Esophagus squamous epithelium (tissue), 5 donors: ENCODE measurements around the gene LIN7A. TPM values are rescaled to one million over a fixed set of nuclear protein-coding genes. Genes with fewer than 3 reads are reported as not detected.

ENCODE experiments used
- DNase-seq: peaks from one replicate; lab custom pipeline; 2025; lab: John Stamatoyannopoulos, UW
- H3K27ac ChIP-seq, 4 donors: fragments of 200-600 bp; sonication (generic); one replicate each; pipeline ENCODE4 v1.5.1; 2016 to 2019; ENCODE audit warnings: mild to moderate bottlenecking in 1 of 4
- H3K27me3 ChIP-seq, 4 donors: fragments of 200-600 bp; sonication (generic); 1 replicate in 3 of 4; 2 replicates in 1 of 4; pipeline versions ENCODE4 v1.5.1 to v1.6.0; 2017 to 2021; ENCODE audit warnings: antibody characterized with exemption in 1 of 4
- H3K36me3 ChIP-seq, 3 donors: fragments of 200-600 bp; sonication (generic); one replicate each; pipeline ENCODE4 v1.5.1; 2016 to 2019
- H3K4me1 ChIP-seq, 3 donors: fragments of 200-600 bp; sonication (generic); one replicate each; pipeline ENCODE4 v1.5.1; 2017 to 2019
- H3K4me3 ChIP-seq, 4 donors: fragments of 200-600 bp; sonication (generic); 1 replicate in 3 of 4; 2 replicates in 1 of 4; pipeline ENCODE4 v1.5.1; 2016 to 2019; ENCODE audit warnings: mild to moderate bottlenecking in 2 of 4, moderate library complexity in 1 of 4
- H3K9me3 ChIP-seq, 3 donors: fragments of 200-600 bp; sonication (generic); one replicate each; pipeline ENCODE4 v1.5.1; 2016 to 2019
- POLR2A ChIP-seq, 4 donors: fragments of 450-650 bp; IDR thresholded peaks; one replicate each; pipeline ENCODE4 v1.6.1; 2017; ENCODE audit warnings: antibody characterized with exemption in 4 of 4, mild to moderate bottlenecking in 4 of 4, moderate library complexity in 3 of 4
- WGBS, 2 donors: methylation state at CpG; one replicate each; pipeline ENCODE4 v1.1.5; 2018; 5-methylcytosine and 5-hydroxymethylcytosine counted together
- intact Hi-C: fragments of 100-400 bp; cut with DNase I; formaldehyde crosslinking; loops from one replicate; pipeline ENCODE4 v1.15.0; 2022
- total RNA-seq, 4 donors: library from RNA; depleted of rRNA; stranded (reverse); fragments of >200 nt; gene quantifications; one replicate each; pipeline ENCODE4 v1.1.0, GENCODE V29; 2016
- TF ChIP-seq, protein P1 (sequence below), 6 experiments: fragments of 450-650 bp in 4 of 6; fragments of 200-600 bp in 2 of 6; sonication (generic) in 2 of 6; IDR thresholded peaks; one replicate each; pipeline ENCODE4 v1.5.1; 2016 to 2019; ENCODE audit warnings: antibody characterized with exemption in 6 of 6, mild to moderate bottlenecking in 4 of 6, moderate library complexity in 4 of 6
- donor health status: DM: yes; HTN: yes; CAD: no.

Gene LIN7A
- total RNA-seq, 4 donors from 2014 or later: 0.49 to 2.7 (median 0.74) TPM

DNA sequence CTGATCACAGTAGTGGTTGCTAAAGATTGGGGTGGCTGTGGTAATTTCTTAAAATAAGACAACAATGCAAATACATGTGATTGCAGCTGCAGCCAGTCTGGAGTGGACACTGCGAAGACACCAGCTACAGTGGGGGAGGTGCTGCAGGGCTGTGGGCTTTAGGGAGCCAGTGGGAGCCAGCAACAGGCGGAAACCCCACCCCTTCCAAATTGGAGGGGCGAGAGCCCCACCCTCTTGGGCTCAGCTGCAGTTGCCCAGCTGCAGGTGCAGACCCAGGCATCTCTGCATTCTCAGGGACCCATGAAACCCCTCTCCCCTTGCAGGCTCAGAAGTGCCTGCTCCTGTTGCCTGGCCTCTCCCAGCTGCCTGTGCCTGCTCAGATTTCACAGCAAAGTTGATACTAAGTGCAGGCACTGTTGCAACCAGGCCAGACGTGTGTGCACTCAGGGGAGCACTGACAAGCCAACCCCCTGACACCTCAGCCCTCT is 116.2 kb downstream of the LIN7A start:
- Histone ChIP-seq H3K4me3 (no peak overlapping the region), H3K4me1 (no peaks in the 10 kb centered on the region), H3K9me3 (no peaks in the 10 kb centered on the region), H3K27me3 (no peaks in the 10 kb centered on the region), H3K36me3 (no peaks in the 10 kb centered on the region), H3K27ac (no peak overlapping the region)
- 37 to 41% methylated on average over 2 of the region's 4 CpGs for WGBS, 2 donors
- intact Hi-C loops: no loop called here
- no peak for TF ChIP-seq POLR2A (IDR thresholded peaks at IDR 0.05)
- TF ChIP-seq, protein P1, sequence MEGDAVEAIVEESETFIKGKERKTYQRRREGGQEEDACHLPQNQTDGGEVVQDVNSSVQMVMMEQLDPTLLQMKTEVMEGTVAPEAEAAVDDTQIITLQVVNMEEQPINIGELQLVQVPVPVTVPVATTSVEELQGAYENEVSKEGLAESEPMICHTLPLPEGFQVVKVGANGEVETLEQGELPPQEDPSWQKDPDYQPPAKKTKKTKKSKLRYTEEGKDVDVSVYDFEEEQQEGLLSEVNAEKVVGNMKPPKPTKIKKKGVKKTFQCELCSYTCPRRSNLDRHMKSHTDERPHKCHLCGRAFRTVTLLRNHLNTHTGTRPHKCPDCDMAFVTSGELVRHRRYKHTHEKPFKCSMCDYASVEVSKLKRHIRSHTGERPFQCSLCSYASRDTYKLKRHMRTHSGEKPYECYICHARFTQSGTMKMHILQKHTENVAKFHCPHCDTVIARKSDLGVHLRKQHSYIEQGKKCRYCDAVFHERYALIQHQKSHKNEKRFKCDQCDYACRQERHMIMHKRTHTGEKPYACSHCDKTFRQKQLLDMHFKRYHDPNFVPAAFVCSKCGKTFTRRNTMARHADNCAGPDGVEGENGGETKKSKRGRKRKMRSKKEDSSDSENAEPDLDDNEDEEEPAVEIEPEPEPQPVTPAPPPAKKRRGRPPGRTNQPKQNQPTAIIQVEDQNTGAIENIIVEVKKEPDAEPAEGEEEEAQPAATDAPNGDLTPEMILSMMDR (IDR thresholded peaks at IDR 0.05): no peak
- no peak for DNase-seq

DNA sequence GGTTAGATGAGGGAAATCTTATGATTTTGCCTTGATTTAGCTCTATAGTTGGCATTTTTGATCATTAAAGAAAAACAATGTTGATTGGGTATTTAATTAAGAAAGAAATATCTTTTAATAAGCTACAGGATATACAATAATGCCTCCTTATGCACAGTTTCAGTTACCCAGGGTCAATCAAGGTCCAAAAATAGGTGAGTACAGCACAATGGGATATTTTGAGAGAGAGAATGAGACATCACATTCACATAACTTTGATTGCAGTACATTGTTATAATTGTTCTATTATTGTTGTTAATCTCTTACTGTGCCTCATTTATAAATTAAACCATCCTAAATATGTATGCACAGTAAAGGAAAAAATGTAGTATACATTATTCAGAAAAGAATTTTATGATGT is 118.9 kb downstream of the LIN7A start:
- no peaks in the 10 kb centered on the region for H3K9me3 ChIP-seq
- intact Hi-C loops: no loop called here
- DNase-seq: no peak
- H3K27me3 ChIP-seq: no peaks in the 10 kb centered on the region
- no peaks in the 10 kb centered on the region for H3K36me3 ChIP-seq
- H3K4me3 ChIP-seq: no peak overlapping the region
- H3K27ac ChIP-seq: no peak overlapping the region
- H3K4me1 ChIP-seq: no peaks in the 10 kb centered on the region
- no peak for TF ChIP-seq POLR2A (IDR thresholded peaks at IDR 0.05)
- TF ChIP-seq, protein P1 (IDR thresholded peaks at IDR 0.05): no peak

DNA sequence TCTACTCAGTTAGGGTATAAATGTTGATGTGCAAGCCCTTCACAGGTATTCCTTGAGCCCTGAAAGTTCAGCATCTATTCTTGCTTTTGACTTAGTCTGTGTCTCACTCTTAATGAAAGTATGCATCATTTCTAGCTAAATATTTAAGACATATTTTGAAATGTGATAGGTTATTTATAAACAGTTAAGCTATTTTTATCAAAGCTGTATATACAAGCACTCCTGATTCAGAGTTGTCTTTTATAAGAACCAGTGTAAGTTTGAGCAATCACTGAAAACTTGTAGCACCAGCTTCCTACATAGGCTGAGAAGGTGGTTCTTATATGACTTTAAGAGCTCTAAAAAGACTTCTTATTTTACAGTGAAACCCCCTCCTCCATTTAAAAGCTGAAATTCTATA is 122.4 kb downstream of the LIN7A start:
- H3K27me3 ChIP-seq: no peaks in the 10 kb centered on the region
- no peak overlapping the region for H3K27ac ChIP-seq
- H3K4me1 ChIP-seq: no peaks in the 10 kb centered on the region
- no peak overlapping the region for H3K4me3 ChIP-seq
- DNase-seq: no peak
- intact Hi-C loops: no loop called here
- TF ChIP-seq POLR2A (IDR thresholded peaks at IDR 0.05): no peak
- TF ChIP-seq, protein P1 (IDR thresholded peaks at IDR 0.05): no peak
- no peaks in the 10 kb centered on the region for H3K9me3 ChIP-seq
- no peaks in the 10 kb centered on the region for H3K36me3 ChIP-seq

DNA sequence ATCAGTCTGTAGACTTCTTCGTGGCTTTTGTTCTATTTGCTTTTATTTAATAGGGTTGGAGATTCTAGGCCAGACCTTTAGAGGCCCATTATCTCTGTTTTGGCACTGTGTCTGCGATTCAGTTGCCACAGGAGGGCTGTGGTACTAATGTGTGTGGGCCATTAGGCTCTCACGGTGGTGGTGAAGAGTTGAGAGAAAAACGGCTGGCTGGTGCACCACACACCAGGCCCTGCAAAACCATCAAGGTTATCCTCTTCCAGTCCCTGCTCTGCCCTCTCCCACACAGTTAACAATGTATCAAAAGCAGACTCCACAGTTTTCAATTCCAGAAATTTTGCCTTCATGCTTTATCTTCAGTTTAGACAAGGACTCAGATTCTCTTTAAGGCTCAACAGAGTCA is 123.3 kb downstream of the LIN7A start:
- WGBS, 2 donors: 66 to 81% methylated on average over 4 of the region's 4 CpGs
- intact Hi-C loops: no loop called here

DNA sequence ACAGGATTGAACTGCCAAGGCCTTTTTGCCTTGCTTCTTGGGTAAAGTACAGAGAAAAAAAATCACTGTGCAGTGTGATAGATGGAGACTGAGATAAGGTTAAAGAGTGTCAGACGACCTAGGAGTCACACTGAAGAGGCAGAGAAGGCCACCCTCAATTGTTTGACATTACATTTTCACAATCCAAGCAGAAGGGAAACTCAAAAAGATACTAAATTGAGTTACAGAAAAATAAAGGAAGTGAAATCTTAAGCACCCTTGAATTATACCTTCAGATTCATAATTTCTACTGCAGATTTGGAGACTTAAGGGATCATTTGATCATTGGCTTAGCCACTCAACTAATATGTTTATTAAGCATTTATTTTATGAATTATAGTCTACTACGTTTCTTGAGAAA is 123.9 kb downstream of the LIN7A start:
- Histone ChIP-seq H3K27me3 (no peaks in the 10 kb centered on the region), H3K4me1 (no peaks in the 10 kb centered on the region), H3K36me3 (no peaks in the 10 kb centered on the region), H3K27ac (no peak overlapping the region), H3K9me3 (no peaks in the 10 kb centered on the region), H3K4me3 (no peak overlapping the region)
- DNase-seq: no peak
- no peak for TF ChIP-seq POLR2A (IDR thresholded peaks at IDR 0.05)
- TF ChIP-seq, protein P1 (IDR thresholded peaks at IDR 0.05): no peak
- intact Hi-C loops: no loop called here
- 49 to 52% methylated on average over 2 of the region's 2 CpGs for WGBS, 2 donors

More for the DNA sequence above, 123.3 kb downstream of the LIN7A start:
- H3K4me3 ChIP-seq: no peak overlapping the region
- no peaks in the 10 kb centered on the region for H3K9me3 ChIP-seq
- TF ChIP-seq, protein P1 (IDR thresholded peaks at IDR 0.05): no peak
- no peak for TF ChIP-seq POLR2A (IDR thresholded peaks at IDR 0.05)
- H3K4me1 ChIP-seq: no peaks in the 10 kb centered on the region
- DNase-seq: no peak
- no peaks in the 10 kb centered on the region for H3K36me3 ChIP-seq
- H3K27ac ChIP-seq: no peak overlapping the region
- H3K27me3 ChIP-seq: no peaks in the 10 kb centered on the region
